ENCODE data around the gene PDE2A.

- TF ChIP-seq CTCF (IDR thresholded peaks at IDR 0.05) (no peak), POLR2A (IDR thresholded peaks at IDR 0.05) (no peak)
These were observed 44.9 kb upstream of the PDE2A start for GRCh38 chr11:72719144-72719543.
